ENCODE results near the gene AGAP3. TPM values are rescaled to one million over a fixed set of nuclear protein-coding genes. Genes with fewer than 3 reads are reported as not detected.

Gene AGAP3
- total RNA-seq, 1 donor from 2014 or later, result 7.4 TPM

DNA sequence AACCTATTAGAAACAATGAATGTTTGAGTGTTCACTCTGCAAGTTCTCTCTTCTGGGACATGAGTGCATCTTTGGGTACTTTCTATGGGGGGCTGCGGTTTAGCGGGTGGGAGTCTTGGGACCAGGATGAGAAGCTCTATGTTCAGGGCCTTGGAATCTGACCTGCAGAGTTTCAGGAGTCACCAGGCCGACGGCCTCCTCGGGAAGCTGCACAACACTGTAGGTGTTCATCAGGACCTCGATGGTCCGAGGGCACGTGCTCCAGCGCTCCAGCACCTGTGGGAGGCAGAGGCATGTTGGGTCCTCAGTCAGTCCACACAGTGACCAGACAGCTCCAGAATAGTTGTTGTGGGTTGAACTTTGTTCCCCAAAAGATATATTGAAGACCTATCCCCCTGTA, 90.1 kb downstream of the AGAP3 start:
- no peaks in the 10 kb centered on the region for H3K9me3 Mint-ChIP-seq
- H3K4me1 Mint-ChIP-seq, result peaks cover 2% of the 10 kb centered on the region
- H3K36me3 Mint-ChIP-seq (ENCODE audit: low read depth), result no peaks in the 10 kb centered on the region
- TF ChIP-seq CTCF (IDR thresholded peaks at IDR 0.05), result no peak
- CTCF ChIA-PET, result interaction anchor here (1.2 kb wide), 1 partner anchor 8 kb away, joined by 3 read pairs; no protein-coding TSS in a partner anchor
- intact Hi-C loops (cut with micrococcal nuclease), result no loop called here
- ATAC-seq (ENCODE audit: low read depth) (no peak), DNase-seq (peak; percentile 8)
- no peak overlapping the region for H3K4me3 Mint-ChIP-seq
- no peak overlapping the region for H3K27ac Mint-ChIP-seq
- peaks cover 41% of the 10 kb centered on the region for H3K27me3 Mint-ChIP-seq
- POLR2A ChIA-PET, result no interaction called here

- no peak for TF ChIP-seq CTCF (IDR thresholded peaks at IDR 0.05)
- H3K9me3 Mint-ChIP-seq, result no peaks in the 10 kb centered on the region
- ATAC-seq (ENCODE audit: low read depth) (no peak), DNase-seq (no peak)
- intact Hi-C loops (cut with micrococcal nuclease), result no loop called here
- CTCF ChIA-PET, result interaction anchor here (1.2 kb wide), 1 partner anchor 9 kb away, joined by 3 read pairs; no protein-coding TSS in a partner anchor
- H3K4me3 Mint-ChIP-seq, result no peak overlapping the region
- no peak overlapping the region for H3K27ac Mint-ChIP-seq
- no peaks in the 10 kb centered on the region for H3K36me3 Mint-ChIP-seq (ENCODE audit: low read depth)
- peaks cover 2% of the 10 kb centered on the region for H3K4me1 Mint-ChIP-seq
- POLR2A ChIA-PET, result no interaction called here
- peaks cover 37% of the 10 kb centered on the region for H3K27me3 Mint-ChIP-seq
Measured at GRCh38 chr7:151177310-151177709, 91.0 kb downstream of the AGAP3 start.

GRCh38 chr7:151178236-151178635, 92.0 kb downstream of the AGAP3 start:
- Mint-ChIP-seq H3K4me1 (no peaks in the 10 kb centered on the region), H3K4me3 (no peak overlapping the region), H3K27ac (no peak overlapping the region), H3K36me3 (ENCODE audit: low read depth) (no peaks in the 10 kb centered on the region), H3K9me3 (no peaks in the 10 kb centered on the region), H3K27me3 (peaks cover 31% of the 10 kb centered on the region)
- POLR2A ChIA-PET, result no interaction called here
- ATAC-seq (ENCODE audit: low read depth), result no peak
- TF ChIP-seq CTCF (IDR thresholded peaks at IDR 0.05), result no peak
- intact Hi-C loops (cut with micrococcal nuclease), result no loop called here
- CTCF ChIA-PET, result interaction anchor here (1.0 kb wide), 1 partner anchor 8 kb away, joined by 3 read pairs; no protein-coding TSS in a partner anchor
- peak; percentile 6 for DNase-seq

GRCh38 chr7:151178831-151179230, 92.6 kb downstream of the AGAP3 start:
- Mint-ChIP-seq H3K4me3 (no peak overlapping the region), H3K4me1 (no peaks in the 10 kb centered on the region), H3K27me3 (peaks cover 31% of the 10 kb centered on the region), H3K36me3 (ENCODE audit: low read depth) (no peaks in the 10 kb centered on the region), H3K9me3 (no peaks in the 10 kb centered on the region), H3K27ac (no peak overlapping the region)
- ATAC-seq (ENCODE audit: low read depth) (no peak), DNase-seq (no peak)
- CTCF ChIA-PET, result interaction anchor here (1.0 kb wide), 1 partner anchor 9 kb away, joined by 3 read pairs; no protein-coding TSS in a partner anchor
- TF ChIP-seq CTCF (IDR thresholded peaks at IDR 0.05), result no peak
- intact Hi-C loops (cut with micrococcal nuclease), result no loop called here
- POLR2A ChIA-PET, result no interaction called here

DNA sequence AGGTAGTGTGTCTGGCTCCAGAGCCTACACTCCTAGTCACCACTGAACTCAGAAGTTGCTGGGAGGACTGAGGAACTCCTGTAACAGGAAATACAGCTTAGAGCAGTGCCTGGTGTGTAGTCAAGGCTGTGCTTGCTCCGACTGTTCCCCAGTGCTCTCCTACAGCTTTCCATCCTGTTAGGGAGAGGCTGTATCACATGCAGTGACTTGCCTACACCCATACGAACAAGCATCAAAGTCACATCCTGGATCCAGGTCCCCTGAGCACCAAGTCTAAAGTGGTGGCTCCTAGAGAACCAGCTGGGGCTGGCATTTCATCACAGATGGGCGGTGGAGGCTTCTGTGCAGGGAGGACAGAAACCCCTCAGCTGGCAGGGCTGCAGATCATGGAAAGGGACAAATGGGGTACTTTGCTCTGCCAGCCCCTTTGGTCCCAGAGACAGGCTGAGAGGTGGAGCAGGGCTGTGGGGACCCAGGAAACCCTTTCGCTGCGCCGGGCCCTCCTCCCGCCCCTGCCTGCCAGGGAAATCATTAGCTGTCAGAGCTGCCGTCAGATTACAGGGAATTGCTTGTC, 93.1 kb downstream of the AGAP3 start:
- CTCF ChIA-PET, result interaction anchor here (1.0 kb wide), 1 partner anchor 10 kb away, joined by 3 read pairs; no protein-coding TSS in a partner anchor
- no peak for TF ChIP-seq CTCF (IDR thresholded peaks at IDR 0.05)

More for the DNA sequence above, 93.1 kb downstream of the AGAP3 start:
- DNase-seq (peak; percentile 4), ATAC-seq (ENCODE audit: low read depth) (no peak)
- Mint-ChIP-seq H3K36me3 (ENCODE audit: low read depth) (no peaks in the 10 kb centered on the region), H3K4me1 (no peaks in the 10 kb centered on the region), H3K9me3 (no peaks in the 10 kb centered on the region), H3K27ac (no peak overlapping the region), H3K4me3 (no peak overlapping the region), H3K27me3 (peaks cover 31% of the 10 kb centered on the region)
- POLR2A ChIA-PET, result no interaction called here
- intact Hi-C loops (cut with micrococcal nuclease), result no loop called here

Data from activated B cell treated with CpG ODN at 0.5 μM for 24 hours (primary cell).